Measurements from ENCODE around the gene PIP4K2C.

Gene PIP4K2C

GRCh38 chr12:57590864-57591781, at the start of gene PIP4K2C:
TSS of gene PIP4K2C (plus strand) at chr12:57591192. CDS start at chr12:57591290, 98 bp downstream.
- DNase-seq (ENCODE audit: low read depth in 2 of 2) = peak; percentile 53 to 68

- no peak for DNase-seq (ENCODE audit: low read depth in 2 of 2)
Observed at GRCh38 chr12:57541717-57542116, 49.3 kb upstream of the PIP4K2C start.

GRCh38 chr12:57543581-57543980, 47.4 kb upstream of the PIP4K2C start:
- no peak for DNase-seq (ENCODE audit: low read depth in 2 of 2)

GRCh38 chr12:57545809-57546437, 45.1 kb upstream of the PIP4K2C start:
- no peak for DNase-seq (ENCODE audit: low read depth in 2 of 2)

- peak; percentile 87 to 95 for DNase-seq (ENCODE audit: low read depth in 2 of 2)
Observed at GRCh38 chr12:57546438-57547287, 44.3 kb upstream of the PIP4K2C start, which contains the start of gene DCTN2. TSS of gene DCTN2 (minus strand) at chr12:57547192. CDS start at chr12:57547063, 129 bp downstream.

- DNase-seq (ENCODE audit: low read depth in 2 of 2) = no peak
Observed at GRCh38 chr12:57547288-57548012, 43.5 kb upstream of the PIP4K2C start.

- DNase-seq (ENCODE audit: low read depth in 2 of 2) = no peak
Observed at GRCh38 chr12:57548013-57548315, 43.0 kb upstream of the PIP4K2C start.

- no peak for DNase-seq (ENCODE audit: low read depth in 2 of 2)
Observed at GRCh38 chr12:57548488-57548887, 42.5 kb upstream of the PIP4K2C start.

GRCh38 chr12:57549203-57549908, 41.6 kb upstream of the PIP4K2C start:
- DNase-seq (ENCODE audit: low read depth in 2 of 2) = no peak

GRCh38 chr12:57549909-57550640, 40.9 kb upstream of the PIP4K2C start, which contains the start of gene KIF5A:
TSS of gene KIF5A (plus strand) at chr12:57550044. CDS start at chr12:57550272, 228 bp downstream.
- peak; percentile 12 to 49 for DNase-seq (ENCODE audit: low read depth in 2 of 2)

GRCh38 chr12:57550641-57551549, 40.1 kb upstream of the PIP4K2C start:
- no peak for DNase-seq (ENCODE audit: low read depth in 2 of 2)

GRCh38 chr12:57551637-57552305, 39.2 kb upstream of the PIP4K2C start:
- no peak for DNase-seq (ENCODE audit: low read depth in 2 of 2)

- no peak for DNase-seq (ENCODE audit: low read depth in 2 of 2)
Observed at GRCh38 chr12:57552306-57552651, 38.7 kb upstream of the PIP4K2C start.

- no peak for DNase-seq (ENCODE audit: low read depth in 2 of 2)
Observed at GRCh38 chr12:57552835-57553313, 38.1 kb upstream of the PIP4K2C start.

GRCh38 chr12:57553343-57554202, 37.4 kb upstream of the PIP4K2C start:
- no peak for DNase-seq (ENCODE audit: low read depth in 2 of 2)

GRCh38 chr12:57554453-57554852, 36.5 kb upstream of the PIP4K2C start:
- DNase-seq (ENCODE audit: low read depth in 2 of 2) = no peak

- no peak for DNase-seq (ENCODE audit: low read depth in 2 of 2)
Observed at GRCh38 chr12:57554897-57555296, 36.1 kb upstream of the PIP4K2C start.
